ENCODE results near the gene OR4P4. TPM values are rescaled to one million over a fixed set of nuclear protein-coding genes. Genes with fewer than 3 reads are reported as not detected.

OR4P4 gene
- total RNA-seq, 1 donor from 2014 or later, result not detected

Other genes starting within 250 kb of the OR4P4 start
- gene OR4C15, start 80.6 kb upstream of the OR4P4 start, total RNA-seq, result not detected
- not detected for gene OR4C16, start 63.0 kb upstream of the OR4P4 start, total RNA-seq
- not detected for gene OR4C11, start 27.5 kb upstream of the OR4P4 start, total RNA-seq
- not detected for gene OR4S2, start 13.2 kb downstream of the OR4P4 start, total RNA-seq
- gene OR4C6, start 27.1 kb downstream of the OR4P4 start, total RNA-seq, result not detected
- gene OR5D13, start 138.3 kb downstream of the OR4P4 start, total RNA-seq, result not detected
- not detected for gene OR5D14, start 160.4 kb downstream of the OR4P4 start, total RNA-seq
- gene OR5L1, start 176.3 kb downstream of the OR4P4 start, total RNA-seq, result not detected
- not detected for gene OR5D18, start 184.5 kb downstream of the OR4P4 start, total RNA-seq
- gene OR5L2, start 192.1 kb downstream of the OR4P4 start, total RNA-seq, result not detected
- gene OR5D16, start 203.6 kb downstream of the OR4P4 start, total RNA-seq, result not detected
- not detected for gene TRIM51, start 248.2 kb downstream of the OR4P4 start, total RNA-seq